ENCODE data around the gene PPP1R3F.
"Not testable (repeated sequence)": the region's sequence is repeated elsewhere in the genome, so short reads cannot be mapped to it uniquely, and the experiment has no call there.

The PPP1R3F gene

DNA sequence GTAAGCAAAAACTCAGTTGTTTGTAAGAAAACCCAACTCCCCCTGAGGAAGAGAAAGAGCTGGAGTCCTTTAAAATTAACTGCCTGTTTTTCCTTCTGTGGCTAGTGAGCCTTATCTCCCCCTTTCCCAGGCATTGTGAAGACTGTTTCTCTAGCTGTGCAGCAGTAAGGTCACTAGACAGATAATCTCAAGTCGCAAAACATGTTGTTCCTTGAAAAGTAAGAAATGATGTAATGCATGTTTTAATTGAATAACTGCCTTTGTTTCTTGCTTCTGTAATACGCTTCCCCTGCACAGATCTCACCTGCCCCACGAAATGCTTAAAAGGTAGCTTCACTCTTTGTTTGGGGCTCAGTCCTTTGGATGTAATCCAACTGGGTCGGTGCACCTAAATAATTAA is 46.5 kb downstream of the PPP1R3F start:
- TF ChIP-seq, protein P1, sequence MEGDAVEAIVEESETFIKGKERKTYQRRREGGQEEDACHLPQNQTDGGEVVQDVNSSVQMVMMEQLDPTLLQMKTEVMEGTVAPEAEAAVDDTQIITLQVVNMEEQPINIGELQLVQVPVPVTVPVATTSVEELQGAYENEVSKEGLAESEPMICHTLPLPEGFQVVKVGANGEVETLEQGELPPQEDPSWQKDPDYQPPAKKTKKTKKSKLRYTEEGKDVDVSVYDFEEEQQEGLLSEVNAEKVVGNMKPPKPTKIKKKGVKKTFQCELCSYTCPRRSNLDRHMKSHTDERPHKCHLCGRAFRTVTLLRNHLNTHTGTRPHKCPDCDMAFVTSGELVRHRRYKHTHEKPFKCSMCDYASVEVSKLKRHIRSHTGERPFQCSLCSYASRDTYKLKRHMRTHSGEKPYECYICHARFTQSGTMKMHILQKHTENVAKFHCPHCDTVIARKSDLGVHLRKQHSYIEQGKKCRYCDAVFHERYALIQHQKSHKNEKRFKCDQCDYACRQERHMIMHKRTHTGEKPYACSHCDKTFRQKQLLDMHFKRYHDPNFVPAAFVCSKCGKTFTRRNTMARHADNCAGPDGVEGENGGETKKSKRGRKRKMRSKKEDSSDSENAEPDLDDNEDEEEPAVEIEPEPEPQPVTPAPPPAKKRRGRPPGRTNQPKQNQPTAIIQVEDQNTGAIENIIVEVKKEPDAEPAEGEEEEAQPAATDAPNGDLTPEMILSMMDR (IDR thresholded peaks at IDR 0.05; ENCODE audit: control extremely low read depth, extremely low read depth, low read depth, missing control alignments) = no peak
- no peak for DNase-seq (ENCODE audit: extremely low spot score)
- POLR2A ChIA-PET = no interaction called here
- CTCF ChIA-PET = no interaction called here

DNA sequence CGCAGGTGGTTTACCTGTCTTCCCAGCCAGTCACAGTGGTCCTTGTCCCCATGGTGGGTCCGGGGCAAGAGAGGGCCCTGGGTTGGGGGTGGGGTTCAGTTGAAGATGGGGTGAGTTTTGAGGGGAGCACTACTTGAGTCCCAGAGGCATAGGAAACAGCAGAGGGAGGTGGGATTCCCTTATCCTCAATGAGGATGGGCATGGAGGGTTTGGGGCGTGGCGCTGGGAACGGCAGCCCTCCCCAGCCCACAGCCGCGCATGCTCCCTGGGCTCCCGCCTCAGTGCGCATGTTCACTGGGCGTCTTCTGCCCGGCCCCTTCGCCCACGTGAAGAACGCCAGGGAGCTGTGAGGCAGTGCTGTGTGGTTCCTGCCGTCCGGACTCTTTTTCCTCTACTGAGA is 52.1 kb downstream of the PPP1R3F start, which contains the start of gene GAGE12J:
Gene GAGE12J (plus strand): TSS at position 301 of the 400 bp plus-strand sequence. CDS start 1,157 bp downstream, outside the sequence.
- POLR2A ChIA-PET; CTCF ChIA-PET; DNase-seq (ENCODE audit: extremely low spot score): not testable (repeated sequence)

DNA sequence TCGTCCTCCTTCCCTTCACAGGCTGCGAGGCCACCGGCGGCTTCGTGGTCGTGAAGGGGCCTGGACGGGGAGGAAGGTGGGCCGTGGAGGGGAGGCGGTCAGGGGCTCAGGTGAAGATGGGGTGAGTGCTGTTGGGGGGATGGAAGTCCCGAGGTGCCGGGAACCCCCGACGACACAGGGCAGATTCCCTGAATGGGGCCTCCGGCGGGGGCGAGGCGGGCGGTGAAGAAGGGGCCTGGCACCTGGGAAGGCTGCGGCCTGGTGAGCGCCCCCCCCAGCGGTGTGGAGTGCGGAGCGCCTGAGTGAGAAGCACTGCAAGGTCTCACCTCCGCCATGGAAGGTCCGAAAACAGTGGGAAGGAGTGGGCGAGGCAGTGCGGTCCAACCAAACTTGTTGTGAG is 52.7 kb downstream of the PPP1R3F start:
- DNase-seq (ENCODE audit: extremely low spot score); POLR2A ChIA-PET; CTCF ChIA-PET: not testable (repeated sequence)

DNA sequence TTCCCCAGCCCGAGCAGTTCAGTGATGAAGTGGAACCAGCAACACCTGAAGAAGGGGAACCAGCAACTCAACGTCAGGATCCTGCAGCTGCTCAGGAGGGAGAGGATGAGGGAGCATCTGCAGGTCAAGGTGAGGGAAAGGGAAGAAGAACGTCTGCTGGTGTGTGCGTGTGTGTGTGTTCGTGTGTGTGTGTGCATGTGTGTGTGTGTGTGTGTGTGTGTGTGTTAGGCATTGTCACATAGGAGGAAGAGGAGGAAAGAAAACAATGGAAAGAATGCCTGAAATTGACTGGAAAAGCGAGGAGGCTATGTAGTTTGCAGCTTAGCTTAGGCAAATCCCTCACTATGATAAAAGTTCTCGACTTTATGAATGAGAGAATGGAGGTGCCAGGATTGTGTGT is 54.1 kb downstream of the PPP1R3F start:
- CTCF ChIA-PET; DNase-seq (ENCODE audit: extremely low spot score); POLR2A ChIA-PET: not testable (repeated sequence)

DNA sequence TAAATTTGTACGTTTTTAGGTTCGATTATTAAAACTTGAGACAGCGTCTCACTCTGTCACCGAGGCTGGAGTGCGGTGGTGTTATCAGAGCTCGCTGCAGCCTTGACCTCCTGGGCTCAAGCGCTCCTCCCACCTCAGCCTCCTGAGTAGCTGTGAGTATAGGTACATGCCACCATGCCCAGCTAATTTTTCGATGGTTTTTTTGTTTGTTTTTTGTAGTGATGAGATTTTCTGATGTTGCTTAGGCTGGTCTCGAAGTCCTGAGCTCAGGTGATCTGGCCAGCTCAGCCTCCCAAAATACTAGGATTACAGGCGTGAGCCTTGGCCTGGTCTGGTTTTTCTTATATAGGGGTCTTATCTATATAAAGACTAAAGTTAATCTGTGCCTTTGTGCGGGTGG is 60.8 kb downstream of the PPP1R3F start:
- DNase-seq (ENCODE audit: extremely low spot score); POLR2A ChIA-PET; CTCF ChIA-PET: not testable (repeated sequence)

DNA sequence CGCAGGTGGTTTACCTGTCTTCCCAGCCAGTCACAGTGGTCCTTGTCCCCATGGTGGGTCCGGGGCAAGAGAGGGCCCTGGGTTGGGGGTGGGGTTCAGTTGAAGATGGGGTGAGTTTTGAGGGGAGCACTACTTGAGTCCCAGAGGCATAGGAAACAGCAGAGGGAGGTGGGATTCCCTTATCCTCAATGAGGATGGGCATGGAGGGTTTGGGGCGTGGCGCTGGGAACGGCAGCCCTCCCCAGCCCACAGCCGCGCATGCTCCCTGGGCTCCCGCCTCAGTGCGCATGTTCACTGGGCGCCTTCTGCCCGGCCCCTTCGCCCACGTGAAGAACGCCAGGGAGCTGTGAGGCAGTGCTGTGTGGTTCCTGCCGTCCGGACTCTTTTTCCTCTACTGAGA is 61.7 kb downstream of the PPP1R3F start, which contains the start of gene GAGE13:
Gene GAGE13 (plus strand): TSS at position 301 of the 400 bp plus-strand sequence. CDS start 1,156 bp downstream, outside the sequence.
- POLR2A ChIA-PET; CTCF ChIA-PET; DNase-seq (ENCODE audit: extremely low spot score): not testable (repeated sequence)

DNA sequence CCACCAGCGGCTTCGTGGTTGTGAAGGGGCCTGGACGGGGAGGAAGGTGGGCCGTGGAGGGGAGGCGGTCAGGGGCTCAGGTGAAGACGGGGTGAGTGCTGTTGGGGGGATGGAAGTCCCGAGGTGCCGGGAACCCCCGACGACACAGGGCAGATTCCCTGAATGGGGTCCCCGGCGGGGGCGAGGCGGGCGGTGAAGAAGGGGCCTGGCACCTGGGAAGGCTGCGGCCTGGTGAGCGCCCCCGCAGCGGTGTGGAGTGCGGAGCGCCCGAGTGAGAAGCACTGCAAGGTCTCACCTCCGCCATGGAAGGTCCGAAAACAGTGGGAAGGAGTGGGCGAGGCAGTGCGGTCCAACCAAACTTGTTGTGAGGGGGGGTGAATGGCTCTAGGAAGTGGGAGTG is 62.2 kb downstream of the PPP1R3F start:
- CTCF ChIA-PET; POLR2A ChIA-PET; DNase-seq (ENCODE audit: extremely low spot score): not testable (repeated sequence)

Data from GM10248 (cell line).